HepG2 (cell line): Measurements from ENCODE around the gene BARX1. TPM values are rescaled to one million over a fixed set of nuclear protein-coding genes. Genes with fewer than 3 reads are reported as not detected.

Experiments used
- ATAC-seq: fragments of 200-7000 bp; cut with Tn5 transposase; 3 replicates; pipeline ENCODE4 v1.9.1; 2020; ENCODE audit warnings: mild to moderate bottlenecking, moderate library complexity
- BruUV-seq: library from RNA; stranded (reverse); fragments of 400-500 nt; replicated peaks from 2 replicates; lab custom pipeline; 2021; lab: Mats Ljungman, UMichigan
- CTCF ChIA-PET: fragments of 300-600 bp; formaldehyde crosslinking; extraction: SDS; loops from one replicate; lab custom pipeline; 2021; ENCODE audit warnings: low total read pairs, inconsistent platforms, low intra/inter-chr PET ratio; lab: Yijun Ruan, JAX
- POLR2A ChIA-PET: fragments of 350-600 bp; sonication (Branson Sonifier 250); formaldehyde crosslinking; loops from one replicate; lab custom pipeline; 2020; ENCODE audit warnings: antibody characterized with exemption, inconsistent platforms; lab: Yijun Ruan, JAX
- DNase-seq: peaks from one replicate; pipeline ENCODE4 v3.0.0-alpha.2; 2015; ENCODE audit warnings: low spot score
- FAIRE-seq: peaks from 3 replicates; lab custom pipeline; 2011; peaks lifted over from hg19 to GRCh38; lab: Jason Lieb, UNC
- H2AFZ ChIP-seq: one replicate; pipeline ENCODE4 v1.6.1; 2011; ENCODE audit warnings: low read length, inconsistent platforms
- H3K27ac ChIP-seq: fragments of 300-600 bp; 3 replicates; pipeline ENCODE4 v1.8.0; 2011; ENCODE audit warnings: mixed run types, mild to moderate bottlenecking, mixed read lengths, low read length, inconsistent platforms; ENCODE audit not compliant: insufficient read depth; ENCODE audit errors: extremely low read length
- H3K27me3 ChIP-seq, 2 experiments: fragments of 200-600 bp in 1 of 2; 2 replicates in 1 of 2; 3 replicates in 1 of 2; pipeline versions ENCODE4 v1.6.0 to v1.8.0; 2011; ENCODE audit warnings: low read length in 2 of 2, mild to moderate bottlenecking in 2 of 2, moderate library complexity in 2 of 2, inconsistent platforms in 1 of 2; ENCODE audit not compliant: insufficient read depth in 2 of 2, control insufficient read depth in 1 of 2
- H3K36me3 ChIP-seq, 2 experiments: fragments of 200-600 bp in 1 of 2; replicated peaks in 1 of 2; 2 replicates in 1 of 2; 3 replicates in 1 of 2; pipeline versions ENCODE4 v1.5.1 to v1.8.0; 2011; ENCODE audit warnings: low read length in 2 of 2, inconsistent platforms in 1 of 2; ENCODE audit not compliant: insufficient read depth in 2 of 2, control insufficient read depth in 1 of 2
- H3K4me1 ChIP-seq: 2 replicates; pipeline ENCODE4 v1.5.1; 2012; ENCODE audit warnings: low read length, inconsistent platforms; ENCODE audit not compliant: insufficient read depth
- H3K4me2 ChIP-seq: 2 replicates; pipeline ENCODE4 v1.6.0; 2011; ENCODE audit warnings: low read depth, low read length, inconsistent platforms
- H3K4me3 ChIP-seq, 3 experiments: fragments of 200-600 bp in 1 of 3; sonication (generic), shearing (Covaris generic) in 1 of 3; replicated peaks in 1 of 3; 2 replicates each; pipeline ENCODE4 v1.5.1; 2011 to 2016; ENCODE audit warnings: low read length in 3 of 3, inconsistent platforms in 2 of 3, low read depth in 2 of 3, mild to moderate bottlenecking in 2 of 3, control low read depth in 1 of 3, mixed read lengths in 1 of 3; ENCODE audit not compliant: insufficient read depth in 1 of 3
- H3K79me2 ChIP-seq: one replicate; pipeline ENCODE4 v1.6.1; 2011; ENCODE audit warnings: low read length, inconsistent platforms; ENCODE audit not compliant: insufficient read depth
- H3K9ac ChIP-seq: 2 replicates; pipeline ENCODE4 v1.6.0; 2011; ENCODE audit warnings: mild to moderate bottlenecking, low read depth, low read length, inconsistent platforms; ENCODE audit not compliant: insufficient read depth
- H3K9me3 ChIP-seq: 2 replicates; pipeline ENCODE4 v1.5.1; 2012; ENCODE audit warnings: mild to moderate bottlenecking, low read length
- H4K20me1 ChIP-seq: 2 replicates; pipeline ENCODE4 v1.6.0; 2011; ENCODE audit warnings: inconsistent platforms, mild to moderate bottlenecking, low read length, moderate library complexity; ENCODE audit not compliant: insufficient read depth
- ARID3A ChIP-seq: IDR thresholded peaks from 2 replicates; pipeline ENCODE4 v1.6.1; 2012; ENCODE audit warnings: low read depth, low read length, improper control_type of control experiment
- ATF7 ChIP-seq, 2 experiments: fragments of 450-650 bp in 1 of 2; sonication (generic) in 1 of 2; formaldehyde crosslinking in 1 of 2; IDR thresholded peaks; 2 replicates each; pipeline versions ENCODE4 v1.4.0 to v1.6.1; 2016 to 2020; ENCODE audit warnings: antibody characterized with exemption in 1 of 2, mild to moderate bottlenecking in 1 of 2, missing genetic modification reagents in 1 of 2
- BORCS8-MEF2B ChIP-seq: sonication (generic); formaldehyde crosslinking; IDR thresholded peaks from 2 replicates; pipeline ENCODE4 v1.8.0; 2022; ENCODE audit warnings: mild to moderate bottlenecking, missing genetic modification reagents
- HNF4A ChIP-seq: sonication (generic); formaldehyde crosslinking; IDR thresholded peaks from 2 replicates; pipeline ENCODE4 v1.4.0; 2020; ENCODE audit warnings: missing genetic modification reagents
- MAFK ChIP-seq, 2 experiments: IDR thresholded peaks in 1 of 2; conservative IDR thresholded peaks in 1 of 2; 2 replicates each; pipeline ENCODE4 v1.6.1; 2011; ENCODE audit warnings: improper control_type of control experiment in 2 of 2, low read length in 2 of 2
- SRSF1 ChIP-seq: fragments of 200-400 bp; formaldehyde crosslinking; optimal IDR thresholded peaks from 2 replicates; pipeline ENCODE3; 2017; ENCODE audit warnings: mild to moderate bottlenecking, low read depth, low read length, moderate library complexity
- THYN1 ChIP-seq: sonication (generic); formaldehyde crosslinking; IDR thresholded peaks from 2 replicates; pipeline ENCODE4 v1.8.1; 2023; ENCODE audit warnings: low read depth, mild to moderate bottlenecking, moderate library complexity, missing genetic modification reagents, borderline replicate concordance
- ZKSCAN1 ChIP-seq: fragments of 150-350 bp; IDR thresholded peaks from 2 replicates; pipeline ENCODE4 v1.6.1; 2014; ENCODE audit warnings: low read length
- ZNF317 ChIP-seq: sonication (generic); formaldehyde crosslinking; IDR thresholded peaks from 2 replicates; pipeline ENCODE4 v1.5.0; 2020; ENCODE audit warnings: mild to moderate bottlenecking, missing genetic modification reagents
- WGBS: methylation state at CpG from one replicate; pipeline ENCODE4 v1.1.6; 2017; ENCODE audit warnings: low lambda C conversion rate; 5-methylcytosine and 5-hydroxymethylcytosine counted together
- in situ Hi-C: cut with HindIII; loops from 2 replicates; pipeline ENCODE4 v1.10.0; 2017; ENCODE audit warnings: low pct_unique_long_range_greater_than_20kb; ENCODE audit not compliant: extremely low pct_ligation_motif_present
- intact Hi-C: fragments of 100-400 bp; cut with micrococcal nuclease; formaldehyde crosslinking; loops from one replicate; pipeline ENCODE4 v1.10.0; 2022; ENCODE audit not compliant: unreplicated experiment
- polyA plus RNA-seq, 8 experiments: library from polyadenylated mRNA; depleted of rRNA in 3 of 8; stranded (reverse) in 7 of 8; unstranded in 1 of 8; fragments of >200 nt; fragmentation: Illumina TruSeq in 4 of 8; extraction: Trizol in 4 of 8; gene quantifications; 2 replicates each; pipeline versions ENCODE4 v1.2.1 to v1.2.3, GENCODE V29; 2011 to 2016; ENCODE audit warnings: low read depth in 4 of 8, missing spikeins in 1 of 8, mixed read lengths in 1 of 8; ENCODE audit not compliant: insufficient read depth in 1 of 8
- total RNA-seq, 5 experiments: library from RNA; depleted of rRNA; stranded (reverse); fragments of >200 nt; fragmentation: Illumina TruSeq; extraction: Trizol; gene quantifications; 2 replicates each; pipeline ENCODE4 v1.2.3, GENCODE V29; 2016; ENCODE audit warnings: low read depth in 1 of 5
- TF ChIP-seq, protein P1 (sequence below): sonication (generic); formaldehyde crosslinking; conservative IDR thresholded peaks from 2 replicates; pipeline ENCODE4 v1.4.0; 2020; ENCODE audit warnings: mild to moderate bottlenecking, missing genetic modification reagents, moderate library complexity

The BARX1 gene
- total and polyA plus RNA-seq, 2 of the 13 experiments (the other 11 are each of a cell fraction or from before 2014, with no cell fraction given): not detected

- ChIA-PET POLR2A (no interaction called here), CTCF (no interaction called here)
- peaks cover 23% of the 10 kb centered on the region for H3K9me3 ChIP-seq
- DNase-seq: no peak
- no peaks in the 10 kb centered on the region for H3K27me3 ChIP-seq
- TF ChIP-seq SRSF1 (no peak), THYN1 (CRISPR knock-in tag) (no peak), ATF7 (IDR thresholded peaks at IDR 0.05) (no peak), ATF7 (CRISPR knock-in tag; IDR thresholded peaks at IDR 0.05) (no peak)
- ATAC-seq: no peak
- H3K9ac ChIP-seq: no peak overlapping the region
- H3K4me1 ChIP-seq: peaks cover 17% of the 10 kb centered on the region
- no peak overlapping the region for H3K4me3 ChIP-seq
- in situ Hi-C loops: no loop called here
- no peaks in the 10 kb centered on the region for H3K36me3 ChIP-seq
- no peaks in the 10 kb centered on the region for H3K79me2 ChIP-seq
- intact Hi-C loops: no loop called here
- H4K20me1 ChIP-seq: no peaks in the 10 kb centered on the region
- no TSS peak for BruUV-seq
- FAIRE-seq: no peak
- H3K4me2 ChIP-seq: no peak overlapping the region
- H3K27ac ChIP-seq: no peak overlapping the region
- no peak overlapping the region for H2AFZ ChIP-seq
These were observed 35.3 kb upstream of the BARX1 start for GRCh38 chr9:93990448-93990847.

GRCh38 chr9:93988056-93988455 lies 32.9 kb upstream of the BARX1 start:
- BruUV-seq: no TSS peak
- H3K9ac ChIP-seq: no peak overlapping the region
- DNase-seq (no peak), FAIRE-seq (no peak), ATAC-seq (peak; percentile 49; the same call in 1 of the 3 replicates)
- intact Hi-C loops: no loop called here
- peaks cover 17% of the 10 kb centered on the region for H3K4me1 ChIP-seq
- H3K36me3 ChIP-seq: no peaks in the 10 kb centered on the region
- TF ChIP-seq MAFK (conservative IDR thresholded peaks at IDR 0.05 in 1 of 2, IDR thresholded peaks at IDR 0.05 in 1 of 2; ENCODE audit: low read length in 2 of 2) (0 out of 4 replicates have a peak, but pooled peaks of 1 of the 2 experiments have one; percentile 1), BORCS8-MEF2B (no peak), ZKSCAN1 (no peak), HNF4A (CRISPR knock-in tag) (peak; percentile 63), ZNF317 (CRISPR knock-in tag) (peak; percentile 77), ARID3A (0 out of 2 replicates have a peak, but pooled peaks have one; percentile 26)
- TF ChIP-seq, protein P1, sequence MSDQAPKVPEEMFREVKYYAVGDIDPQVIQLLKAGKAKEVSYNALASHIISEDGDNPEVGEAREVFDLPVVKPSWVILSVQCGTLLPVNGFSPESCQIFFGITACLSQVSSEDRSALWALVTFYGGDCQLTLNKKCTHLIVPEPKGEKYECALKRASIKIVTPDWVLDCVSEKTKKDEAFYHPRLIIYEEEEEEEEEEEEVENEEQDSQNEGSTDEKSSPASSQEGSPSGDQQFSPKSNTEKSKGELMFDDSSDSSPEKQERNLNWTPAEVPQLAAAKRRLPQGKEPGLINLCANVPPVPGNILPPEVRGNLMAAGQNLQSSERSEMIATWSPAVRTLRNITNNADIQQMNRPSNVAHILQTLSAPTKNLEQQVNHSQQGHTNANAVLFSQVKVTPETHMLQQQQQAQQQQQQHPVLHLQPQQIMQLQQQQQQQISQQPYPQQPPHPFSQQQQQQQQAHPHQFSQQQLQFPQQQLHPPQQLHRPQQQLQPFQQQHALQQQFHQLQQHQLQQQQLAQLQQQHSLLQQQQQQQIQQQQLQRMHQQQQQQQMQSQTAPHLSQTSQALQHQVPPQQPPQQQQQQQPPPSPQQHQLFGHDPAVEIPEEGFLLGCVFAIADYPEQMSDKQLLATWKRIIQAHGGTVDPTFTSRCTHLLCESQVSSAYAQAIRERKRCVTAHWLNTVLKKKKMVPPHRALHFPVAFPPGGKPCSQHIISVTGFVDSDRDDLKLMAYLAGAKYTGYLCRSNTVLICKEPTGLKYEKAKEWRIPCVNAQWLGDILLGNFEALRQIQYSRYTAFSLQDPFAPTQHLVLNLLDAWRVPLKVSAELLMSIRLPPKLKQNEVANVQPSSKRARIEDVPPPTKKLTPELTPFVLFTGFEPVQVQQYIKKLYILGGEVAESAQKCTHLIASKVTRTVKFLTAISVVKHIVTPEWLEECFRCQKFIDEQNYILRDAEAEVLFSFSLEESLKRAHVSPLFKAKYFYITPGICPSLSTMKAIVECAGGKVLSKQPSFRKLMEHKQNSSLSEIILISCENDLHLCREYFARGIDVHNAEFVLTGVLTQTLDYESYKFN (CRISPR knock-in tag): peak; percentile 25; the same call in 1 of the 2 replicates
- H4K20me1 ChIP-seq: no peaks in the 10 kb centered on the region
- 4% methylated on average over 1 of the region's 1 CpG for WGBS
- H3K79me2 ChIP-seq: no peaks in the 10 kb centered on the region
- CTCF ChIA-PET: no interaction called here
- in situ Hi-C loops: no loop called here
- H3K27me3 ChIP-seq: no peaks in the 10 kb centered on the region
- no peak overlapping the region for H3K4me3 ChIP-seq
- H2AFZ ChIP-seq: no peak overlapping the region
- H3K9me3 ChIP-seq: peaks cover 23% of the 10 kb centered on the region
- POLR2A ChIA-PET: no interaction called here
- no peak overlapping the region for H3K27ac ChIP-seq
- H3K4me2 ChIP-seq: peak overlapping the region; percentile 18; the same call in 1 of the 2 replicates
